ENCODE results near the gene ATP8B3. TPM values are rescaled to one million over a fixed set of nuclear protein-coding genes. Genes with fewer than 3 reads are reported as not detected.

ATP8B3 gene
- total RNA-seq, 1 experiment from 2014 or later, result 8.7 TPM

DNA sequence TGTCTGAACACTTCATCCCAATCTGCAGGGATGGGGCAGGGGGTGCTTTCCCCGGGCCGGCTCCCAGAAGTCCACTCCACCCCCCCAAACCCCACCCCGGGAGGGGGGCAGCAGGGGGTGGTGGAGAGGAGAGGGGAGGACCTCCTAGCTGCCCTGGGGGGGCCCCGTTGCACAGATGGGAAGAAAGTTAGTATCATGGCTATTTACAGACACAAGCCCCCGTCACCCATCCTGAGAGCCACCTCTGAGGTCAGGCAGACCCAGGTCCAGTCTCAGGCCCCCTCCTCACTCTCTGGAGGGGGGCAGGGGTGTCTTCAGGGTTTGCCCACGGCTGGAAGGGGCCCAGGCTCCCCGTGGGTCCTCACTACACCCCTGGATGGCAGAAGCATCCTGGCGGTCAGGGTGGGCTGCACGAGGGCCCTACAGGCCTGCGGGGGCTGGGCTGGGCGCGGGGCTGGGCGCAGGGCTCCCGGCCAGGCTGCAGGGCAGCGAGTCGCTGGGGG lies 42.0 kb upstream of the ATP8B3 start:
- no peak overlapping the region for H3K4me3 ChIP-seq (ENCODE audit: low read depth, low read length, poor library complexity, severe bottlenecking)
- peaks cover 75% of the 10 kb centered on the region for H3K4me1 ChIP-seq (ENCODE audit: insufficient read depth, low read length, poor library complexity, severe bottlenecking)
- H3K36me3 ChIP-seq (ENCODE audit: insufficient read depth, low read length, poor library complexity, severe bottlenecking), result peaks cover 4% of the 10 kb centered on the region
- TF ChIP-seq EZH2 (IDR thresholded peaks at IDR 0.05; ENCODE audit: borderline replicate concordance, low read depth, low read length, poor library complexity, severe bottlenecking), result no peak
- TF ChIP-seq, protein P1, sequence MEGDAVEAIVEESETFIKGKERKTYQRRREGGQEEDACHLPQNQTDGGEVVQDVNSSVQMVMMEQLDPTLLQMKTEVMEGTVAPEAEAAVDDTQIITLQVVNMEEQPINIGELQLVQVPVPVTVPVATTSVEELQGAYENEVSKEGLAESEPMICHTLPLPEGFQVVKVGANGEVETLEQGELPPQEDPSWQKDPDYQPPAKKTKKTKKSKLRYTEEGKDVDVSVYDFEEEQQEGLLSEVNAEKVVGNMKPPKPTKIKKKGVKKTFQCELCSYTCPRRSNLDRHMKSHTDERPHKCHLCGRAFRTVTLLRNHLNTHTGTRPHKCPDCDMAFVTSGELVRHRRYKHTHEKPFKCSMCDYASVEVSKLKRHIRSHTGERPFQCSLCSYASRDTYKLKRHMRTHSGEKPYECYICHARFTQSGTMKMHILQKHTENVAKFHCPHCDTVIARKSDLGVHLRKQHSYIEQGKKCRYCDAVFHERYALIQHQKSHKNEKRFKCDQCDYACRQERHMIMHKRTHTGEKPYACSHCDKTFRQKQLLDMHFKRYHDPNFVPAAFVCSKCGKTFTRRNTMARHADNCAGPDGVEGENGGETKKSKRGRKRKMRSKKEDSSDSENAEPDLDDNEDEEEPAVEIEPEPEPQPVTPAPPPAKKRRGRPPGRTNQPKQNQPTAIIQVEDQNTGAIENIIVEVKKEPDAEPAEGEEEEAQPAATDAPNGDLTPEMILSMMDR (conservative IDR thresholded peaks at IDR 0.05; ENCODE audit: low read depth, low read length), result no peak
- no peaks in the 10 kb centered on the region for H3K27me3 ChIP-seq (replicated peaks; ENCODE audit: insufficient read depth, low read depth, low read length, poor library complexity)
- POLR2A ChIA-PET (ENCODE audit: low non-redundant PET), result no interaction called here
- BruUV-seq (replicated peaks), result no TSS peak
- peak overlapping the region; percentile 63 for H3K27ac ChIP-seq (ENCODE audit: low read depth, low read length, poor library complexity, severe bottlenecking)
- no peaks in the 10 kb centered on the region for H3K9me3 ChIP-seq (ENCODE audit: low read depth, low read length, poor library complexity, severe bottlenecking)
- intact Hi-C loops (cut with micrococcal nuclease; ENCODE audit: unreplicated experiment), result no loop called here
- DNase-seq (ENCODE audit: low spot score), result no peak
- CTCF ChIA-PET, result no interaction called here

DNA sequence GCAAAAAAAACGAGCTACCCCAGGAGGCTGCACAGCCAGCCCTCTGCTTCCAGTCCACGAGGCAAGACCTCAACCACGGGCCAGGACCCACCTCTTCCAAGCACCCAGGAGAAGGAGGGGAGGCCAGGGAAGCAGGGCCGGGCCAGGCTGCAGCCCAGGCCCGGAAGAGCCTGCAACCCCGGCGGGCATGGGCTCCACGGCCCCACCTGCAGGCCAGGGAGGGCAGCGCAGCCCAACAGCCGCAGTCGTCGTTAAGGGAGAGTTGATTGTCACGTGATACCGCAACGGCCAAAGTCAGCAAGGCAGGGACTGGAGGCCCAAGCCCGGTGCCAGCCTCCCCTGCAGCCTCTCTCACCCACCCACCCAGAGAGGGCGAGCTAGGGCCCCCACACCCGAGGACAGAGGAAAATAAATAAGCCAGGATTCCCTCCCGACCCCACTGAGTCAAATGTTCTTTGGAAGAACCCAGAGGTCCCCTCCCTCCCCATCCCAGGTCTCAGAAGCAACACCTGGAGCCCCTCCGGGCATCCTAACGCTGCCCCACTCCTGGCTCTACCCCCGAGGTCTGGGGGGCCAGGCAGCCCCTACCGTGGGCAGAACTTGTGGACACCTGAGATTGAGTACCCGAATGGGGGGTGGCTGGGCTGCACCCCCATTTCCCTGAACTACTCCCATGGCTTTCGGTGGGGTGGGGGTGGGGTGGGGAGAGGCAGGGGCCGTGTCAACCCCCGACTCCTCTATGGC lies 41.4 kb upstream of the ATP8B3 start:
- ChIA-PET POLR2A (ENCODE audit: low non-redundant PET) (no interaction called here), CTCF (no interaction called here)
- Histone ChIP-seq H3K4me1 (ENCODE audit: insufficient read depth, low read length, poor library complexity, severe bottlenecking) (peaks cover 68% of the 10 kb centered on the region), H3K36me3 (ENCODE audit: insufficient read depth, low read length, poor library complexity, severe bottlenecking) (peaks cover 4% of the 10 kb centered on the region), H3K4me3 (ENCODE audit: low read depth, low read length, poor library complexity, severe bottlenecking) (no peak overlapping the region), H3K9me3 (ENCODE audit: low read depth, low read length, poor library complexity, severe bottlenecking) (no peaks in the 10 kb centered on the region), H3K27me3 (replicated peaks; ENCODE audit: insufficient read depth, low read depth, low read length, poor library complexity) (no peaks in the 10 kb centered on the region), H3K27ac (ENCODE audit: low read depth, low read length, poor library complexity, severe bottlenecking) (peak overlapping the region; percentile 76)
- no peak for TF ChIP-seq EZH2 (IDR thresholded peaks at IDR 0.05; ENCODE audit: borderline replicate concordance, low read depth, low read length, poor library complexity, severe bottlenecking)
- TF ChIP-seq, protein P1 (conservative IDR thresholded peaks at IDR 0.05; ENCODE audit: low read depth, low read length), result peak; percentile 96
- DNase-seq (ENCODE audit: low spot score), result peak; percentile 89
- intact Hi-C loops (cut with micrococcal nuclease; ENCODE audit: unreplicated experiment), result no loop called here
- BruUV-seq (replicated peaks), result TSS peak; percentile 47

DNA sequence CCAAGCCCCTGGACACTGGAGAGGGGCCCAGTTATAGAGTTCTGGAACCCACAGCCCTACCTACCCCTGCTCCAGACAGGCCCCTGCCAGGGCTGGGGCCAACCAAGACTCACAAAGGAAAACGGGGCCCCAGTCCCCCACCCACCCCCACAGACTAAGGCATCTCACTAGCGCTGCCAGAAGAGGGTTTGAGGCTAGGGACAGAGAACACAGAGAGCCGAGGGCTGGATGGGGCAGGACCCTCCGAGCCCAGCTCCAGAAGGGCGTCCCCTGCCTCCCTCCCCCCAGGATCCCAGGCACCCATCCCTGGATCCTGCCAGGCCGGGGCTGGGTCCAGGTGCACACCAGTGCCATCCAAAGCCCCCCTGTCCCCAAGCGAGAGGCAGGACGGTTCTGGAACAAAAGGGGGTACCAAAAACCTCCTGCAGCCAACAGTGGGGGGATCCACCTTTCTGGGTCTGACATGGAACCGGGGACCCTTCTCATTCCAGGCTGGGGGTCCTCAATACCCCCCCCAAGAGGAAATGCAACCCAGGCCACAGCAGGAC lies 40.6 kb upstream of the ATP8B3 start:
- CTCF ChIA-PET, result interaction anchor here (0.8 kb wide), 1 partner anchor 27 kb away, joined by 5 read pairs; no protein-coding TSS in a partner anchor

More for the DNA sequence above, 40.6 kb upstream of the ATP8B3 start:
- H3K9me3 ChIP-seq (ENCODE audit: low read depth, low read length, poor library complexity, severe bottlenecking), result no peaks in the 10 kb centered on the region
- no peaks in the 10 kb centered on the region for H3K27me3 ChIP-seq (replicated peaks; ENCODE audit: insufficient read depth, low read depth, low read length, poor library complexity)
- TF ChIP-seq, protein P1 (conservative IDR thresholded peaks at IDR 0.05; ENCODE audit: low read depth, low read length), result no peak
- no peak for TF ChIP-seq EZH2 (IDR thresholded peaks at IDR 0.05; ENCODE audit: borderline replicate concordance, low read depth, low read length, poor library complexity, severe bottlenecking)
- intact Hi-C loops (cut with micrococcal nuclease; ENCODE audit: unreplicated experiment), result no loop called here
- H3K4me1 ChIP-seq (ENCODE audit: insufficient read depth, low read length, poor library complexity, severe bottlenecking), result peaks cover 60% of the 10 kb centered on the region
- BruUV-seq (replicated peaks), result no TSS peak
- H3K36me3 ChIP-seq (ENCODE audit: insufficient read depth, low read length, poor library complexity, severe bottlenecking), result peaks cover 4% of the 10 kb centered on the region
- peak overlapping the region; percentile 76 for H3K27ac ChIP-seq (ENCODE audit: low read depth, low read length, poor library complexity, severe bottlenecking)
- peak overlapping the region; percentile 47 for H3K4me3 ChIP-seq (ENCODE audit: low read depth, low read length, poor library complexity, severe bottlenecking)
- DNase-seq (ENCODE audit: low spot score), result peak; percentile 40
- POLR2A ChIA-PET (ENCODE audit: low non-redundant PET), result no interaction called here
